Erythroblast (primary cell): ENCODE data around the gene ROM1.

Source experiments
- GATA1 ChIP-seq: IDR thresholded peaks from 2 replicates; pipeline ENCODE4 v1.6.1; 2011; ENCODE audit warnings: low read depth, mild to moderate bottlenecking, control low read depth, low read length, moderate library complexity
- POLR2A ChIP-seq: IDR thresholded peaks from 2 replicates; pipeline ENCODE4 v1.6.1; 2011; ENCODE audit warnings: mild to moderate bottlenecking, low read length

DNA sequence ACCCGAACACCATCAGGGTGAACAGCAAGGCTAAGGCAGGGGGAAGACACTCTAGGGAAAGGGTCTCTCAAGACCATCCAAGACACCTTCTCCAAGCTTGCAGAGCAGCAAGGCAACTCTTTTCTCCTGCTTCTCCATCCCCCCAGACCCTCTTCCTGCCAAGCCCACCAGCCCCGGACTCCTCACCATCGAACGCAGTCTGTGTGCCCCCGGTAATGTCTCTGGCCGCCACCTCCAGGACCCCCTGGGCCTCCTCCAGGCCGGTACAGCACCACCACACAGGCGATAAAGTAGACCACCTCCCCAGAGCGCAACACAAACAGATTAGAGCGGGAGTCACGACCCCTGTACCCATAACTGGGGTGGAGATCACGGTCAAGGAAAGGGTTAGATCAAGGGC lies 4.3 kb upstream of the ROM1 start:
- TF ChIP-seq POLR2A: no peak
- TF ChIP-seq GATA1: no peak
